ENCODE data around the gene CREBRF. TPM values are rescaled to one million over a fixed set of nuclear protein-coding genes. Genes with fewer than 3 reads are reported as not detected.

The CREBRF gene
- total RNA-seq, 4 donors from 2014 or later, result 19.7 to 40.1 (median 35.2) TPM

- TF ChIP-seq CTCF (IDR thresholded peaks at IDR 0.05), result no peak
- no peak for TF ChIP-seq POLR2A (IDR thresholded peaks at IDR 0.05)
- H3K36me3 ChIP-seq, result no peaks in the 10 kb centered on the region
- intact Hi-C loops (cut with DNase I; ENCODE audit: low total_unique reads), result no loop called here
These were observed 105.0 kb downstream of the CREBRF start for GRCh38 chr5:173161148-173161547.

GRCh38 chr5:173163219-173163618 is 107.1 kb downstream of the CREBRF start:
- intact Hi-C loops (cut with DNase I; ENCODE audit: low total_unique reads), result no loop called here
- Histone ChIP-seq H3K27me3 (no peaks in the 10 kb centered on the region), H3K4me3 (no peak overlapping the region), H3K9me3 (no peaks in the 10 kb centered on the region), H3K27ac (no peak overlapping the region), H3K36me3 (no peaks in the 10 kb centered on the region), H3K4me1 (no peaks in the 10 kb centered on the region)
- TF ChIP-seq POLR2A (IDR thresholded peaks at IDR 0.05), result no peak
- no peak for TF ChIP-seq CTCF (IDR thresholded peaks at IDR 0.05)
- DNase-seq, result peak; percentile 20 to 47

More at GRCh38 chr5:173161148-173161547, 105.0 kb downstream of the CREBRF start:
- Histone ChIP-seq H3K27me3 (no peaks in the 10 kb centered on the region), H3K4me3 (no peak overlapping the region), H3K9me3 (no peaks in the 10 kb centered on the region), H3K27ac (no peak overlapping the region), H3K4me1 (no peaks in the 10 kb centered on the region)
- no peak for DNase-seq

DNA sequence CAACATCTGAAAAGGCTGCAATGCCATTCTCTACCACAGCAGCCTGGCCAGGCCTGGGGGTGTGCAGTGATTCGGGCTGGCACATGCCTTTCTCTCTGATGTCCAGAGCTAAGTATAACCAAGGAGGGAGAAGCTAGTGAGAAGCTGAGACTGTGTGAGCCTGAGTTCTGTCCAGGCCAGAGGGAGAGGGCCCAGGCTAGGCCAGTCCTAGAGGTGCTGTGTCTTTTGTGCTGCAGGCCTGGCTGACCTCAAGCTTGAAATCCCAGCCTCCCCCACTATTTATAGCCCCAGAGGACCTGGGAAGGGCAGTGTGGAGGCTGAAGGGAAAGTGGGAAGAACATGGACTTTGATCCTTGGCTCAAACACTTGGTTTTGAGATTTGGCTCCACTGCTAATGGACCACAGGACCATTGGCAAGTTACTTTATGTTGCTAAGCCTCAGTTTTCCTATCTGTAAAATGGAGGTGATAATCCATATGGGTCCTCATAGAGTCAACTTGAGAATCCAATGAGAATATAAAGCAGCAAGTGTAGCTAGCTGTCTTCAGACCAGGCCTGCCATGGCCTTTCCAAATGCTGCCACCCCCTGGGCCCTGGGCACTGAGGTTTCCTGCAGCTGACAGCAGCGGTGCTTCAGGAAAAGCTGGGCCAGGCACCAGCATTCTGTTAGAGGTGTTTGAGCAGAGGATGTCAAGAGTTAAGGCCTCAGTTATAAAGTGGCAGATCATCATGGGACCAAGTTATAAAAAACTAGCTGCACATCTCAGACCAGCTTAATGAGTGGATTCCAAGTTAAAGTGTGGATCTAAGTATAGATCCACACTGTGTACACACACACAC is 109.2 kb downstream of the CREBRF start:
- intact Hi-C loops (cut with DNase I; ENCODE audit: low total_unique reads), result no loop called here

DNA sequence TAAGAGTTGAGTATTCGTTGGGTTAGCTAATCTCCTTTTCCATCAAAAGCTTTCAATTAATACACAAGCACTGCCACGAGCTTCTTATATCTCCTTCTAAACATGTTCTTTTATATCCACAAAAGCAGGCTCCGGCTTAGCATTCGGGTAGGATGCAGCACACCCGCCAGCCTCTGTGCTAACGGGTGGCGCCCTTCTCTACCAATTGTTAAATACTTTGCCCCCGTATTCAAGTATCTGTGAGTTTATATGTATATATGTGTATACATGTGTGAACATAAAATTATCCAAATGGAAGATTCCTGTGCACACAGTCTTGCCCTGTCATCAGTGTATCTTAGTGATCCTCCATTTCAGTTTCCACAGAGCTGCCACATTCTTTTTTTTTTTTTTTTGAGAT is 116.0 kb downstream of the CREBRF start:
- intact Hi-C loops (cut with DNase I; ENCODE audit: low total_unique reads), result no loop called here
- Histone ChIP-seq H3K4me1 (no peaks in the 10 kb centered on the region), H3K4me3 (no peak overlapping the region), H3K36me3 (no peaks in the 10 kb centered on the region), H3K27ac (no peak overlapping the region), H3K27me3 (no peaks in the 10 kb centered on the region), H3K9me3 (no peaks in the 10 kb centered on the region)
- TF ChIP-seq POLR2A (IDR thresholded peaks at IDR 0.05) (no peak), CTCF (IDR thresholded peaks at IDR 0.05) (no peak)
- DNase-seq, result no peak

More for the DNA sequence above, 109.2 kb downstream of the CREBRF start:
- Histone ChIP-seq H3K9me3 (no peaks in the 10 kb centered on the region), H3K27ac (no peak overlapping the region), H3K4me3 (no peak overlapping the region), H3K4me1 (no peaks in the 10 kb centered on the region), H3K27me3 (no peaks in the 10 kb centered on the region), H3K36me3 (no peaks in the 10 kb centered on the region)
- TF ChIP-seq CTCF (IDR thresholded peaks at IDR 0.05) (no peak), POLR2A (IDR thresholded peaks at IDR 0.05) (no peak)
- no peak for DNase-seq

DNA sequence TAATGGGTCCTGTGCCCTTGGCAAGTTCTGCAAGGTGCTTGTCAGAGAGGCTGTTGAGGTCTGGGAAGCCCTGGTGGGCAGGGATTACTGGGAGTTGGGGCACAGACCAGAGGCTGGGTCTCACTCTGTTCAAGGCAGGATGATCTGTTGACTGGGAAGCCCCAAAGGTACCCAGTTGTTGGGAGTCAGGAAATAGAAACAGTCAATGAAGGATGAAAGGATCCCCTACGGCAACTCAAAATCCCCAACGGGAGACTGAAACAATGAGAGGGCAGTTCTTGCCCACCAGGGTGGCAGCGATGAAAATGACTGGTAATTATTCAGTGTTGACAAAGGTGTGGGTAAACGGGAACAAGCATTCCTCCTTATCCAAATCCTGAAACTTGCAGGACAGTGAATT is 119.4 kb downstream of the CREBRF start:
- no peak overlapping the region for H3K27ac ChIP-seq
- H3K9me3 ChIP-seq, result no peaks in the 10 kb centered on the region
- no peaks in the 10 kb centered on the region for H3K4me1 ChIP-seq
- TF ChIP-seq CTCF (IDR thresholded peaks at IDR 0.05) (no peak), POLR2A (IDR thresholded peaks at IDR 0.05) (no peak)
- no peaks in the 10 kb centered on the region for H3K27me3 ChIP-seq
- no peaks in the 10 kb centered on the region for H3K36me3 ChIP-seq
- no peak overlapping the region for H3K4me3 ChIP-seq
- intact Hi-C loops (cut with DNase I; ENCODE audit: low total_unique reads), result no loop called here
- DNase-seq, result no peak
